K562 (cell line): ENCODE measurements around the gene ZNF428. TPM values are rescaled to one million over a fixed set of nuclear protein-coding genes. Genes with fewer than 3 reads are reported as not detected.

Experiments
- ADNP ChIP-seq: fragments of 200-800 bp; sonication (Bioruptor generic); IDR thresholded peaks from 2 replicates; pipeline ENCODE4 v1.6.1; 2016; ENCODE audit warnings: missing genetic modification characterization, missing compliant biosample characterization
- KAT2B ChIP-seq: IDR thresholded peaks from one replicate; pipeline ENCODE4 v1.6.1; 2012; ENCODE audit warnings: low read depth, mild to moderate bottlenecking, control low read depth, inconsistent platforms, low read length, moderate library complexity
- LARP7 ChIP-seq: fragments of 450-650 bp; IDR thresholded peaks from 2 replicates; pipeline ENCODE4 v1.6.1; 2016
- MCM2 ChIP-seq: fragments of 450-650 bp; IDR thresholded peaks from 2 replicates; pipeline ENCODE4 v1.6.1; 2017; ENCODE audit warnings: low read depth, mild to moderate bottlenecking
- RBM22 ChIP-seq: fragments of 200-400 bp; formaldehyde crosslinking; IDR thresholded peaks from 2 replicates; pipeline ENCODE4 v1.6.1; 2018; ENCODE audit warnings: low read length, low read depth; ENCODE audit not compliant: poor library complexity, severe bottlenecking
- SAP30 ChIP-seq: fragments of 200-600 bp; sonication (generic); IDR thresholded peaks from 2 replicates; pipeline ENCODE4 v1.6.1; 2012; ENCODE audit warnings: borderline replicate concordance, low read depth, mild to moderate bottlenecking, moderate library complexity, low read length, control low read depth, inconsistent platforms; ENCODE audit not compliant: insufficient read depth, poor library complexity, severe bottlenecking
- SMC3 ChIP-seq: conservative IDR thresholded peaks from 2 replicates; pipeline ENCODE4 v1.6.1; 2011; ENCODE audit warnings: low read depth, low read length, improper control_type of control experiment; ENCODE audit not compliant: insufficient read depth
- ZBTB17 ChIP-seq: fragments of 450-650 bp; formaldehyde crosslinking; IDR thresholded peaks from 2 replicates; pipeline ENCODE4 v1.4.0; 2020; ENCODE audit warnings: mild to moderate bottlenecking
- ZBTB34 ChIP-seq: fragments of 250-450 bp; sonication (Bioruptor Pico); IDR thresholded peaks from 2 replicates; pipeline ENCODE4 v1.8.0; 2021; ENCODE audit warnings: mild to moderate bottlenecking, moderate library complexity
- ZNF121 ChIP-seq: sonication (generic); formaldehyde crosslinking; conservative IDR thresholded peaks from 2 replicates; pipeline ENCODE4 v1.8.0; 2022; ENCODE audit warnings: missing genetic modification reagents
- ZNF165 ChIP-seq: fragments of 250-450 bp; sonication (Bioruptor Pico); IDR thresholded peaks from 2 replicates; pipeline ENCODE4 v1.4.0; 2020; ENCODE audit warnings: borderline replicate concordance
- ZNF318 ChIP-seq, 2 experiments: fragments of 450-650 bp; IDR thresholded peaks; 2 replicates each; pipeline ENCODE4 v1.6.1; 2016; ENCODE audit warnings: mild to moderate bottlenecking in 2 of 2, borderline replicate concordance in 1 of 2, low read depth in 1 of 2, moderate library complexity in 1 of 2
- ZNF436 ChIP-seq: fragments of 250-450, 450-650 bp; sonication (Bioruptor Pico); formaldehyde crosslinking; IDR thresholded peaks from 2 replicates; pipeline ENCODE4 v1.7.0; 2020; ENCODE audit warnings: mild to moderate bottlenecking
- ZNF77 ChIP-seq: fragments of 250-450 bp; sonication (Bioruptor Pico); IDR thresholded peaks from 2 replicates; pipeline ENCODE4 v1.5.0; 2020
- polyA plus RNA-seq, 8 experiments: library from polyadenylated mRNA; depleted of rRNA in 4 of 8; stranded (reverse) in 5 of 8; unstranded in 3 of 8; fragments of >200 nt; fragmentation: Nextera tagmentation in 2 of 8; fragmentation: Illumina TruSeq in 1 of 8; extraction: Ambion mirVana in 2 of 8; extraction: Trizol in 1 of 8; gene quantifications; 2 replicates each; pipeline versions ENCODE4 v1.2.1 to v1.2.3, GENCODE V29; 2011 to 2014; ENCODE audit warnings: inconsistent platforms in 1 of 8, missing spikeins in 1 of 8
- total RNA-seq, 7 experiments: library from RNA; depleted of rRNA in 6 of 7; stranded (reverse); fragments of >200 nt in 6 of 7; fragmentation: Illumina TruSeq in 2 of 7; extraction: Trizol in 2 of 7; gene quantifications; 2 replicates each; pipeline versions ENCODE4 v1.2.1 to v1.2.3, GENCODE V29; 2011 to 2021; ENCODE audit warnings: low replicate concordance in 1 of 7
- TF ChIP-seq, protein P1 (sequence below): fragments of 450-650 bp; IDR thresholded peaks from 2 replicates; pipeline ENCODE4 v1.6.1; 2018; ENCODE audit warnings: mild to moderate bottlenecking, low read depth; ENCODE audit not compliant: partially characterized antibody
- TF ChIP-seq, protein P2 (sequence below): sonication (generic); formaldehyde crosslinking; IDR thresholded peaks from 2 replicates; pipeline ENCODE4 v1.8.1; 2023; ENCODE audit warnings: mild to moderate bottlenecking, missing genetic modification reagents, moderate library complexity

ZNF428 gene
- total and polyA plus RNA-seq, 9 of the 15 experiments (the other 6 are each of a cell fraction or from before 2014, with no cell fraction given) = 0.15 to 85.7 (median 15.9) TPM

DNA sequence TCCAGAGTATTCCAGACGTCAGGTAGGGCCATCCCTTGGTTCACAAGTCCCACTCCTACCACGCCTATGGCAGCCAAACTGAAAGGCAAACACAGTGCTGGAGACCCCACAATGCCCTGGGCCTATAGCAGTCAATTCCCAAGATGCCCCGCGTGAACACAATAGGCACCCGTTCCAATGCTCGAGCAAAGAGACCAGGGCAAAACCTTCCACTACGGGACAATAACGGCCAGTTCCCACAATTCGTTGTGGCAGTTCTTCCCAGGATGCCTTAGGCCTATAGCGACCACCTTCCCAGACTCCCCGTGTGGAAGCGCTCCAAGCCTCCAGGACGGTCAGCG, 538 bp downstream of the ZNF428 start (continued):
- no peak for TF ChIP-seq ZBTB34 (CRISPR knock-in tag)
- TF ChIP-seq ZNF318 (IDR thresholded peaks at IDR 0.05; ENCODE audit: borderline replicate concordance in 1 of 2, low read depth in 1 of 2) = no peak
- TF ChIP-seq RBM22 = no peak
- no peak for TF ChIP-seq LARP7
- TF ChIP-seq, protein P1, sequence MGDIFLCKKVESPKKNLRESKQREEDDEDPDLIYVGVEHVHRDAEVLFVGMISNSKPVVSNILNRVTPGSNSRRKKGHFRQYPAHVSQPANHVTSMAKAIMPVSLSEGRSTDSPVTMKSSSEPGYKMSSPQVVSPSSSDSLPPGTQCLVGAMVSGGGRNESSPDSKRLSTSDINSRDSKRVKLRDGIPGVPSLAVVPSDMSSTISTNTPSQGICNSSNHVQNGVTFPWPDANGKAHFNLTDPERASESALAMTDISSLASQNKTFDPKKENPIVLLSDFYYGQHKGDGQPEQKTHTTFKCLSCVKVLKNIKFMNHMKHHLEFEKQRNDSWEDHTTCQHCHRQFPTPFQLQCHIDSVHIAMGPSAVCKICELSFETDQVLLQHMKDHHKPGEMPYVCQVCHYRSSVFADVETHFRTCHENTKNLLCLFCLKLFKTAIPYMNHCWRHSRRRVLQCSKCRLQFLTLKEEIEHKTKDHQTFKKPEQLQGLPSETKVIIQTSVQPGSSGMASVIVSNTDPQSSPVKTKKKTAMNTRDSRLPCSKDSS = no peak
- TF ChIP-seq ZBTB17 (CRISPR knock-in tag) = peak; percentile 47; the same call in 1 of the 2 replicates
- TF ChIP-seq, protein P2, sequence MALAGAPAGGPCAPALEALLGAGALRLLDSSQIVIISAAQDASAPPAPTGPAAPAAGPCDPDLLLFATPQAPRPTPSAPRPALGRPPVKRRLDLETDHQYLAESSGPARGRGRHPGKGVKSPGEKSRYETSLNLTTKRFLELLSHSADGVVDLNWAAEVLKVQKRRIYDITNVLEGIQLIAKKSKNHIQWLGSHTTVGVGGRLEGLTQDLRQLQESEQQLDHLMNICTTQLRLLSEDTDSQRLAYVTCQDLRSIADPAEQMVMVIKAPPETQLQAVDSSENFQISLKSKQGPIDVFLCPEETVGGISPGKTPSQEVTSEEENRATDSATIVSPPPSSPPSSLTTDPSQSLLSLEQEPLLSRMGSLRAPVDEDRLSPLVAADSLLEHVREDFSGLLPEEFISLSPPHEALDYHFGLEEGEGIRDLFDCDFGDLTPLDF = no peak
- no peak for TF ChIP-seq ZNF165 (CRISPR knock-in tag)
- no peak for TF ChIP-seq ZNF121 (CRISPR knock-in tag)
- no peak for TF ChIP-seq SMC3
- no peak for TF ChIP-seq ADNP (tag)
- no peak for TF ChIP-seq ZNF77 (CRISPR knock-in tag)
- TF ChIP-seq ZNF436 (CRISPR knock-in tag) = no peak
- no peak for TF ChIP-seq MCM2
- TF ChIP-seq KAT2B = no peak
- peak; percentile 50 for TF ChIP-seq SAP30
